ENCODE measurements around the gene AXIN2. TPM values are rescaled to one million over a fixed set of nuclear protein-coding genes. Genes with fewer than 3 reads are reported as not detected.
"Not testable (repeated sequence)": the region's sequence is repeated elsewhere in the genome, so short reads cannot be mapped to it uniquely, and the experiment has no call there.

AXIN2 gene
- total RNA-seq, 2 experiments from 2014 or later = 4.7 to 5.3 TPM

- CTCF ChIA-PET = no interaction called here
- no peak overlapping the region for H3K27ac Mint-ChIP-seq
- no peaks in the 10 kb centered on the region for H3K4me1 Mint-ChIP-seq (ENCODE audit: low read depth)
- peaks cover 6% of the 10 kb centered on the region for H3K27me3 Mint-ChIP-seq (ENCODE audit: low read depth)
- ATAC-seq (no peak), DNase-seq (no peak)
- H3K4me3 Mint-ChIP-seq = no peak overlapping the region
- H3K9me3 Mint-ChIP-seq (ENCODE audit: insufficient read depth) = no peaks in the 10 kb centered on the region
- POLR2A ChIA-PET = no interaction called here
- no peaks in the 10 kb centered on the region for H3K36me3 Mint-ChIP-seq (ENCODE audit: low read depth)
Measured at GRCh38 chr17:65489413-65490155, 71.9 kb downstream of the AXIN2 start.

DNA sequence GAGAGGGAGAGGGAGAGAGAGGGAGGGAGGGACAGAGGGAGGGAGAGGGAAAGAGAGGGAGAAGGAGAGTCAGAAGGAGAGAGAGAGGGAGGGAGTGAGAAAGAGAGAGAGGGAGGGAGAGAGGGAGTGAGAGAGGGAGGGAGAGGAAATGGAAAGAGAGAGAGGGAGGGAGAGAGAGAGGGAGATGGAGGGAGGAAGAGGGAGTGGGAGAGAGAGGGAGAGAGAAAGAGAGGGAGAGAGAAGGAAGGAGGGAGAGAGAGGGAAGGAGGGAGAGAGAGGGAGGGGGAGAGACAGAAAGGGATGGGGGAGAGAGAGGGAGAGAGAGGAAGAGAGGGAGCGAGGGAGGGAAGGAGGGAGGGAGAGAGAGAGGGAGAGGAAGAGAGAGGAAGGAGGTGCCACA, 72.8 kb downstream of the AXIN2 start:
- no peaks in the 10 kb centered on the region for H3K36me3 Mint-ChIP-seq (ENCODE audit: low read depth)
- no peaks in the 10 kb centered on the region for H3K9me3 Mint-ChIP-seq (ENCODE audit: insufficient read depth)
- no peak overlapping the region for H3K4me3 Mint-ChIP-seq

GRCh38 chr17:65487990-65488389, 73.5 kb downstream of the AXIN2 start:
- Mint-ChIP-seq H3K4me1 (ENCODE audit: low read depth) (no peaks in the 10 kb centered on the region), H3K36me3 (ENCODE audit: low read depth) (no peaks in the 10 kb centered on the region), H3K27me3 (ENCODE audit: low read depth) (peaks cover 4% of the 10 kb centered on the region), H3K4me3 (no peak overlapping the region), H3K9me3 (ENCODE audit: insufficient read depth) (no peaks in the 10 kb centered on the region), H3K27ac (no peak overlapping the region)
- POLR2A ChIA-PET = no interaction called here
- ATAC-seq (no peak), DNase-seq (no peak)
- CTCF ChIA-PET = no interaction called here

More for the DNA sequence above, 72.8 kb downstream of the AXIN2 start:
- ChIA-PET POLR2A (no interaction called here), CTCF (no interaction called here)
- ATAC-seq = no peak
- no peak overlapping the region for H3K27ac Mint-ChIP-seq
- H3K4me1 Mint-ChIP-seq (ENCODE audit: low read depth) = no peaks in the 10 kb centered on the region
- peaks cover 4% of the 10 kb centered on the region for H3K27me3 Mint-ChIP-seq (ENCODE audit: low read depth)
- DNase-seq = no peak

DNA sequence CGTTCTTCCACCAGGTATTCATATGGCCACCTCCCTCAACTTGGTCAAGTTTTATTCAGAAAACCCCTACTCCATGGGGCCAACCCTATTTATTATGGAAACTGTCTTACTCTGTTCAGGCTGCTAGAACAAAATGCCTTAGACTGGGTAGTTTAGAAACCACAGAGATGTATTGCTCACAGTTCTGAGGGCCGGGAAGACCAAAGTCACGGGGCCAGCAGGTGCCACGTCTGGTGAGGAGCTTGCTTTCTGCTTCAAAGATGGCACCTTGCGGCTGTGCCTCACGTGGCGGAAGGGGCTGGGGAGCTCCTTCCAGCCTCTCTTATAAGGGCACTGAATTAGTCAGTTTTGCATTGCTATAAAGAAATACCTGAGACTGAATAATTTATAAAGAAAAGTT, 74.3 kb downstream of the AXIN2 start:
- Mint-ChIP-seq H3K36me3 (ENCODE audit: low read depth) (no peaks in the 10 kb centered on the region), H3K4me1 (ENCODE audit: low read depth) (no peaks in the 10 kb centered on the region), H3K27ac (no peak overlapping the region), H3K27me3 (ENCODE audit: low read depth) (peaks cover 4% of the 10 kb centered on the region), H3K9me3 (ENCODE audit: insufficient read depth) (no peaks in the 10 kb centered on the region), H3K4me3 (no peak overlapping the region)
- no peak for ATAC-seq
- ChIA-PET CTCF (no interaction called here), POLR2A (no interaction called here)
- DNase-seq = no peak

DNA sequence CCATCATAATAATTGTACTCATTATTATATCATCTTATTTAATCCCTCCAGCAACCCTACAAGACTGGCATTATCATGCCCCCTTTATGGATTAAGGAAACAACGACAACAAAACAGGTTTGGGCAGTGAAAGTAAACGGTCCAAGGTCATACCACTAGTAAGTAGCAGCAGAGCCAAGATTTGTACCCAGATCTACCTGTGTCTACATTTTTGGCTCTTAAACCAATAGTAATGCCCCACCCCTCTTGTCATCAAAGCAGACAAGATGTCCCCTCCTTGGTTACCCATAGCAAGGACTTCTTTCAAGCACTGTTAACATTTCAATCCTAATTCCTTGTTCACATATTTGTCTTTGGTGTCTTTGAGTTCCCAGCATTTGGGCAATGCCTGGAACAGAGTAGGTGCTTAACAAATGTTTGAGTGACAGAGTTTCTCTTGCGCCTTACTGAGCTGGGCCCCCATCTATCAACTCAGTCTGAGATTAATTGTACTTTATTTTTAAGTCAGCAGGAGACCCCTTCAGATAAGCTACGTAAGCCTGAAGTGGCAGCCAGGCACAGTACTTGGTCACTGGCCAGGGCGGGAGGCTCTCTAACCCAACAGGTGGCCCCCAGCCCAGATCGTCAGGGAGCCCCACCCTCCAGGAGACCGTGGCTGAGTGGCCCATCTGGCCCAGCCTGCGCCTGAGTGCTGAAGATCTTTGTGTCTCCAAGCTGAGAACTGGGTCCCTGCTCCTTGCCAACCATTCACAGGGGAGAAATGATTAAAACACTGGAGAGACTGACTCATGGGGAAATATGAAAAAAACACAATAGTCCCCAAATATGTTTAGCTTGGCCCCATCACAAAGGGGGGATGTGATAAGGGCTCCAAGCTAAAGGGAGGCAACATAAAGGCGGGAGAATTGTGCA, 75.8 kb downstream of the AXIN2 start:
- no peak for DNase-seq
- Mint-ChIP-seq H3K4me3 (no peak overlapping the region), H3K27me3 (ENCODE audit: low read depth) (peaks cover 4% of the 10 kb centered on the region), H3K27ac (no peak overlapping the region), H3K4me1 (ENCODE audit: low read depth) (peaks cover 3% of the 10 kb centered on the region), H3K9me3 (ENCODE audit: insufficient read depth) (no peaks in the 10 kb centered on the region), H3K36me3 (ENCODE audit: low read depth) (no peaks in the 10 kb centered on the region)
- ATAC-seq = no peak
- ChIA-PET POLR2A (no interaction called here), CTCF (no interaction called here)

DNA sequence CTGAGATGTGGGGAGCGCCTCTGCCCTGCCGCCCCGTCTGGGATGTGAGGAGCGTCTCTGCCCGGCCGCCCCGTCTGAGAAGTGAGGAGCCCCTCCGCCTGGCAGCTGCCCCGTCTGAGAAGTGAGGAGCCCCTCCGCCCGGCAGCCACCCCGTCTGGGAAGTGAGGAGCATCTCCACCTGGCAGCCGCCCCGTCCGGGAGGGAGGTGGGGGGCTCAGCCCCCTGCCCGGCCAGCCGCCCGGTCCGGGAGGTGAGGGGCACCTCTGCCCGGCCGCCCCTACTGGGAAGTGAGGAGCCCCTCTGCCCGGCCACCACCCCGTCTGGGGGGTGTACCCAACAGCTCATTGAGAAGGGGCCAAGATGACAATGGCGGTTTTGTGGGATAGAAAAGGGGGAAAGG, 77.0 kb downstream of the AXIN2 start:
- H3K9me3 Mint-ChIP-seq (ENCODE audit: insufficient read depth); H3K36me3 Mint-ChIP-seq (ENCODE audit: low read depth); ATAC-seq; CTCF ChIA-PET; H3K4me3 Mint-ChIP-seq; H3K27ac Mint-ChIP-seq; H3K4me1 Mint-ChIP-seq (ENCODE audit: low read depth); POLR2A ChIA-PET; DNase-seq; H3K27me3 Mint-ChIP-seq (ENCODE audit: low read depth): not testable (repeated sequence)

- peaks cover 4% of the 10 kb centered on the region for H3K27me3 Mint-ChIP-seq (ENCODE audit: low read depth)
- POLR2A ChIA-PET = no interaction called here
- ATAC-seq (no peak), DNase-seq (no peak)
- peaks cover 3% of the 10 kb centered on the region for H3K4me1 Mint-ChIP-seq (ENCODE audit: low read depth)
- H3K4me3 Mint-ChIP-seq = no peak overlapping the region
- no peak overlapping the region for H3K27ac Mint-ChIP-seq
- CTCF ChIA-PET = no interaction called here
- H3K9me3 Mint-ChIP-seq (ENCODE audit: insufficient read depth) = no peaks in the 10 kb centered on the region
- H3K36me3 Mint-ChIP-seq (ENCODE audit: low read depth) = no peaks in the 10 kb centered on the region
Measured at GRCh38 chr17:65483438-65483837, 78.0 kb downstream of the AXIN2 start.

- peaks cover 4% of the 10 kb centered on the region for H3K27me3 Mint-ChIP-seq (ENCODE audit: low read depth)
- DNase-seq = no peak
- no peak overlapping the region for H3K4me3 Mint-ChIP-seq
- H3K36me3 Mint-ChIP-seq (ENCODE audit: low read depth) = no peaks in the 10 kb centered on the region
- POLR2A ChIA-PET = no interaction called here
- CTCF ChIA-PET = no interaction called here
- no peaks in the 10 kb centered on the region for H3K9me3 Mint-ChIP-seq (ENCODE audit: insufficient read depth)
- peaks cover 3% of the 10 kb centered on the region for H3K4me1 Mint-ChIP-seq (ENCODE audit: low read depth)
- no peak overlapping the region for H3K27ac Mint-ChIP-seq
- no peak for ATAC-seq
Measured at GRCh38 chr17:65482201-65482600, 79.2 kb downstream of the AXIN2 start.

GRCh38 chr17:65479282-65479681, 82.2 kb downstream of the AXIN2 start:
- Mint-ChIP-seq H3K36me3 (ENCODE audit: low read depth) (no peaks in the 10 kb centered on the region), H3K27me3 (ENCODE audit: low read depth) (no peaks in the 10 kb centered on the region), H3K9me3 (ENCODE audit: insufficient read depth) (no peaks in the 10 kb centered on the region), H3K4me3 (no peak overlapping the region), H3K4me1 (ENCODE audit: low read depth) (peaks cover 3% of the 10 kb centered on the region), H3K27ac (no peak overlapping the region)
- CTCF ChIA-PET = no interaction called here
- POLR2A ChIA-PET = no interaction called here
- DNase-seq (no peak), ATAC-seq (no peak)
